Naive thymus-derived CD4-positive, alpha-beta T cell (primary cell): ENCODE data around the gene MUSTN1. TPM values are rescaled to one million over a fixed set of nuclear protein-coding genes. Genes with fewer than 3 reads are reported as not detected.

Experiments used
- ATAC-seq: fragments of 150-1000 bp; cut with Tn5 transposase; 2 replicates; pipeline ENCODE4 v1.10.0; 2021; ENCODE audit warnings: mild to moderate bottlenecking, moderate library complexity
- CTCF ChIA-PET: fragments of 350-600 bp; sonication (Branson Sonifier 250); formaldehyde crosslinking; loops from one replicate; lab custom pipeline; 2021; ENCODE audit warnings: antibody characterized with exemption; lab: Charles Lee
- POLR2A ChIA-PET: fragments of 350-600 bp; sonication (Branson Sonifier 250); formaldehyde crosslinking; loops from one replicate; lab custom pipeline; 2021; ENCODE audit warnings: antibody characterized with exemption, inconsistent platforms; lab: Charles Lee
- DNase-seq, 9 donors: peaks; one replicate each; pipeline versions ENCODE4 v3.0.0 to v3.0.0-alpha.2; 2020 to 2022; ENCODE audit warnings: mixed read lengths in 1 of 9
- H3K27ac ChIP-seq: one replicate; pipeline ENCODE4 v1.7.0; 2013; ENCODE audit warnings: mild to moderate bottlenecking, low read depth, low read length, moderate library complexity
- H3K27me3 ChIP-seq, 2 donors: one replicate each; pipeline ENCODE4 v1.7.0; 2013; ENCODE audit warnings: low read length in 2 of 2, mild to moderate bottlenecking in 2 of 2, moderate library complexity in 2 of 2; ENCODE audit not compliant: control insufficient read depth in 2 of 2, insufficient read depth in 2 of 2
- H3K36me3 ChIP-seq, 3 experiments: 1 replicate in 2 of 3; 2 replicates in 1 of 3; pipeline ENCODE4 v1.7.0; 2013; ENCODE audit warnings: low read length in 3 of 3, mild to moderate bottlenecking in 3 of 3, moderate library complexity in 1 of 3; ENCODE audit not compliant: insufficient read depth in 3 of 3, control insufficient read depth in 2 of 3
- H3K4me1 ChIP-seq, 2 donors: one replicate each; pipeline ENCODE4 v1.7.0; 2013; ENCODE audit warnings: low read length in 2 of 2, mild to moderate bottlenecking in 2 of 2, moderate library complexity in 1 of 2; ENCODE audit not compliant: control insufficient read depth in 2 of 2, insufficient read depth in 2 of 2
- H3K4me3 ChIP-seq: 2 replicates; pipeline ENCODE4 v1.7.0; 2013; ENCODE audit warnings: mild to moderate bottlenecking, low read length
- H3K9me3 ChIP-seq, 3 experiments: 1 replicate in 2 of 3; 2 replicates in 1 of 3; pipeline ENCODE4 v1.7.0; 2013; ENCODE audit warnings: low read length in 3 of 3; ENCODE audit not compliant: control insufficient read depth in 2 of 3
- H3K27ac Mint-ChIP-seq, 9 donors: one replicate each; pipeline ENCODE4 v1.8.0; 2020 to 2022; ENCODE audit warnings: mixed read lengths in 9 of 9, mild to moderate bottlenecking in 8 of 9, moderate library complexity in 5 of 9, inconsistent platforms in 2 of 9
- H3K27me3 Mint-ChIP-seq, 5 donors: one replicate each; pipeline ENCODE4 v1.8.0; 2021 to 2022; ENCODE audit warnings: mixed read lengths in 5 of 5, mild to moderate bottlenecking in 1 of 5
- H3K36me3 Mint-ChIP-seq, 5 donors: one replicate each; pipeline ENCODE4 v1.8.0; 2020 to 2022; ENCODE audit warnings: mixed read lengths in 5 of 5, mild to moderate bottlenecking in 3 of 5, inconsistent platforms in 1 of 5
- H3K4me1 Mint-ChIP-seq, 7 donors: one replicate each; pipeline ENCODE4 v1.8.0; 2020 to 2022; ENCODE audit warnings: mixed read lengths in 7 of 7, mild to moderate bottlenecking in 3 of 7, inconsistent platforms in 1 of 7
- H3K4me3 Mint-ChIP-seq, 10 donors: one replicate each; pipeline ENCODE4 v1.8.0; 2020 to 2022; ENCODE audit warnings: mild to moderate bottlenecking in 10 of 10, mixed read lengths in 10 of 10, moderate library complexity in 6 of 10, inconsistent platforms in 2 of 10
- H3K9me3 Mint-ChIP-seq, 11 donors: one replicate each; pipeline ENCODE4 v1.8.0; 2020 to 2022; ENCODE audit warnings: mixed read lengths in 11 of 11, mild to moderate bottlenecking in 4 of 11, inconsistent platforms in 1 of 11, moderate library complexity in 1 of 11
- intact Hi-C, 2 donors: fragments of 100-400 bp; cut with micrococcal nuclease; formaldehyde crosslinking; loops; one replicate each; pipeline ENCODE4 v1.15.1; 2023
- polyA plus RNA-seq, 2 donors: library from polyadenylated mRNA; unstranded; fragments of 300-500 nt; fragmentation: Illumina TruSeq; gene quantifications; one replicate each; pipeline ENCODE4 v1.2.3, GENCODE V29; 2021
- total RNA-seq, 6 experiments: library from RNA in 5 of 6; stranded (reverse) in 5 of 6; gene quantifications; 1 replicate in 5 of 6; 2 replicates in 1 of 6; pipeline ENCODE4 v1.2.3 and lab custom pipeline; 2021 to 2026

The MUSTN1 gene
- total and polyA plus RNA-seq, 7 experiments from 2014 or later, result 0.76 to 10.0 (median 2.6) TPM; not detected in 2

DNA sequence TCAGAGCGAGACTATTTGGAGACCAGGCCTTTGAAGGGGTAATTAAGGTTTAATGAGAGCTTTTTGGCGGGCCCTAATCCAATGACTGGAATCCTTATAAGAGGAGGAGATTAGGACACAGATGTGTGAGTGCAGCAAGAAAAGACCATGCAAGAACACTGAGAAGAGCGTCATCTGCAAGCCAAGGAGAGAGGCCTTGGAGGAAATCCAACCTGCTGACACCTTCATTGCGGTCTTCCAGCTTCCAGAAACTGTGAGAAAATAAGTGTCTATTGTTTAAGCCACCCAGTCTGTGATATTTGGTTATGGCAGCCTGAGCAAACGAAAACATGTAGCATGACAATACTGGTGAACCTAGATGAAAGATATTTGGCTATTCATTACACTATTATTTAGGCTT, 23.0 kb upstream of the MUSTN1 start:
- Mint-ChIP-seq H3K27me3 (no peaks in the 10 kb centered on the region), H3K9me3 (no peaks in the 10 kb centered on the region), H3K4me3 (no peak overlapping the region), H3K36me3 (peaks cover 0 to 35% (median 8%) of the 10 kb centered on the region in 5 donors), H3K4me1 (peaks cover 0 to 15% (median 2%) of the 10 kb centered on the region in 7 donors), H3K27ac (no peak overlapping the region)
- H3K27ac ChIP-seq, result no peak overlapping the region
- no peak overlapping the region for H3K4me3 ChIP-seq
- intact Hi-C loops, result no loop called here
- no peaks in the 10 kb centered on the region for H3K27me3 ChIP-seq
- ATAC-seq, result no peak
- H3K36me3 ChIP-seq, result peaks cover 0 to 4% (median 0%) of the 10 kb centered on the region in 3 experiments
- ChIA-PET POLR2A (no interaction called here), CTCF (no interaction called here)
- DNase-seq, result no peak
- no peaks in the 10 kb centered on the region for H3K9me3 ChIP-seq
- H3K4me1 ChIP-seq, result no peaks in the 10 kb centered on the region

GRCh38 chr3:52857133-52857532, 22.3 kb upstream of the MUSTN1 start:
- intact Hi-C loops, result no loop called here
- POLR2A ChIA-PET, result interaction anchor here (0.6 kb wide), 1 partner anchor 328 kb away, joined by 3 read pairs; no protein-coding TSS in a partner anchor
- no peaks in the 10 kb centered on the region for H3K27me3 ChIP-seq
- CTCF ChIA-PET, result interaction anchor here (0.5 kb wide), 1 partner anchor 251 kb away, joined by 3 read pairs; no protein-coding TSS in a partner anchor
- Mint-ChIP-seq H3K36me3 (peaks cover 1 to 34% (median 3%) of the 10 kb centered on the region in 5 donors), H3K27me3 (no peaks in the 10 kb centered on the region), H3K4me1 (peaks cover 0 to 11% (median 2%) of the 10 kb centered on the region in 7 donors), H3K27ac (peak overlapping the region in 1 of 9 donors; percentile 43), H3K9me3 (no peaks in the 10 kb centered on the region), H3K4me3 (no peak overlapping the region)
- H3K4me3 ChIP-seq, result no peak overlapping the region
- H3K27ac ChIP-seq, result no peak overlapping the region
- no peaks in the 10 kb centered on the region for H3K4me1 ChIP-seq
- H3K9me3 ChIP-seq, result no peaks in the 10 kb centered on the region
- peaks cover 0 to 10% (median 0%) of the 10 kb centered on the region in 3 experiments for H3K36me3 ChIP-seq
- ATAC-seq, result no peak
- DNase-seq, result no peak

GRCh38 chr3:52856666-52857065, 21.8 kb upstream of the MUSTN1 start:
- CTCF ChIA-PET, result interaction anchor here (0.5 kb wide), 1 partner anchor 251 kb away, joined by 3 read pairs; no protein-coding TSS in a partner anchor
- H3K4me3 Mint-ChIP-seq, result no peak overlapping the region
- peaks cover 2 to 36% (median 6%) of the 10 kb centered on the region in 5 donors for H3K36me3 Mint-ChIP-seq
- H3K4me1 Mint-ChIP-seq, result peaks cover 0 to 6% (median 2%) of the 10 kb centered on the region in 7 donors
- no peaks in the 10 kb centered on the region for H3K9me3 Mint-ChIP-seq
- Histone ChIP-seq H3K27ac (no peak overlapping the region), H3K27me3 (no peaks in the 10 kb centered on the region), H3K9me3 (no peaks in the 10 kb centered on the region), H3K36me3 (peaks cover 0 to 15% (median 0%) of the 10 kb centered on the region in 3 experiments), H3K4me3 (no peak overlapping the region), H3K4me1 (no peaks in the 10 kb centered on the region)
- DNase-seq, result no peak
- POLR2A ChIA-PET, result interaction anchor here (0.6 kb wide), 1 partner anchor 329 kb away, joined by 3 read pairs; no protein-coding TSS in a partner anchor
- no peaks in the 10 kb centered on the region for H3K27me3 Mint-ChIP-seq
- peak overlapping the region in 1 of 9 donors; percentile 43 for H3K27ac Mint-ChIP-seq
- no peak for ATAC-seq
- intact Hi-C loops, result no loop called here

DNA sequence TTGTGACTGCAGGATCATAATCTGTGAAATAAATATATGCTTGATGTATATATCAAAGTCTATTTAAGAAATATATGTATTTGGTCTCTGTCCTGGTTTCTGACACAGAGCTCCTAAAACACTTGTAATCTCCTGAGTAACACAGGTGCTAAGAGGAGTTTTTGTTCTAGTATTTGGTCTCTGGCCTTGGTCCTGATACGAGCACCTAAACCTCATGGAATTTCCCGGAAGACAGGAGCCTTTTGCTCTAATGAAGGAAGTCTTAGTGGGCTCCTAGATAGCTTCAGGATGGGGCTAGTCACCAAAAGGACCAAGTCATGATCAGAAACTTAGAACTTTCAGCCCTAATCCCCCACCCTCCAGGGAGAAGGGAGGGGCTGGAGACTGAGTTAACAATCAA, 19.2 kb upstream of the MUSTN1 start:
- intact Hi-C loops, result loop anchor here in 1 of 2 donors (5.0 kb wide), 3 partner anchors 78 to 343 kb away; no protein-coding TSS in a partner anchor
- no peak overlapping the region for H3K4me3 Mint-ChIP-seq
- Histone ChIP-seq H3K4me3 (no peak overlapping the region), H3K4me1 (no peaks in the 10 kb centered on the region), H3K27me3 (no peaks in the 10 kb centered on the region), H3K36me3 (peaks cover 0 to 36% (median 0%) of the 10 kb centered on the region in 3 experiments), H3K27ac (no peak overlapping the region), H3K9me3 (no peaks in the 10 kb centered on the region)
- no peak overlapping the region for H3K27ac Mint-ChIP-seq
- DNase-seq (no peak), ATAC-seq (no peak)
- no peaks in the 10 kb centered on the region for H3K27me3 Mint-ChIP-seq
- peaks cover 0 to 3% (median 0%) of the 10 kb centered on the region in 7 donors for H3K4me1 Mint-ChIP-seq
- ChIA-PET CTCF (no interaction called here), POLR2A (no interaction called here)
- H3K36me3 Mint-ChIP-seq, result peaks cover 0 to 32% (median 6%) of the 10 kb centered on the region in 5 donors
- H3K9me3 Mint-ChIP-seq, result no peaks in the 10 kb centered on the region

- Mint-ChIP-seq H3K9me3 (no peaks in the 10 kb centered on the region), H3K4me1 (peaks cover 0 to 2% (median 0%) of the 10 kb centered on the region in 7 donors), H3K27me3 (no peaks in the 10 kb centered on the region), H3K27ac (no peak overlapping the region), H3K36me3 (peaks cover 0 to 38% (median 6%) of the 10 kb centered on the region in 5 donors), H3K4me3 (no peak overlapping the region)
- no peaks in the 10 kb centered on the region for H3K27me3 ChIP-seq
- intact Hi-C loops, result loop anchor here in 1 of 2 donors (5.0 kb wide), 3 partner anchors 80 to 345 kb away; no protein-coding TSS in a partner anchor
- ChIA-PET POLR2A (no interaction called here), CTCF (interaction anchor here (0.7 to 0.9 kb wide), 2 partner anchors 218 to 344 kb away, joined by 3 to 7 read pairs; no protein-coding TSS in a partner anchor)
- no peak for ATAC-seq
- no peaks in the 10 kb centered on the region for H3K9me3 ChIP-seq
- no peak for DNase-seq
- no peaks in the 10 kb centered on the region for H3K4me1 ChIP-seq
- H3K27ac ChIP-seq, result no peak overlapping the region
- H3K36me3 ChIP-seq, result peaks cover 0 to 48% (median 3%) of the 10 kb centered on the region in 3 experiments
- no peak overlapping the region for H3K4me3 ChIP-seq
These were observed 17.6 kb upstream of the MUSTN1 start for GRCh38 chr3:52852419-52852818.

GRCh38 chr3:52851348-52851747, 16.5 kb upstream of the MUSTN1 start:
- Mint-ChIP-seq H3K27ac (no peak overlapping the region), H3K4me3 (no peak overlapping the region), H3K27me3 (no peaks in the 10 kb centered on the region), H3K4me1 (no peaks in the 10 kb centered on the region), H3K36me3 (peaks cover 0 to 44% (median 6%) of the 10 kb centered on the region in 5 donors), H3K9me3 (no peaks in the 10 kb centered on the region)
- Histone ChIP-seq H3K36me3 (peaks cover 0 to 52% (median 3%) of the 10 kb centered on the region in 3 experiments), H3K27me3 (no peaks in the 10 kb centered on the region), H3K9me3 (no peaks in the 10 kb centered on the region), H3K27ac (no peak overlapping the region), H3K4me1 (no peaks in the 10 kb centered on the region), H3K4me3 (no peak overlapping the region)
- ChIA-PET POLR2A (no interaction called here), CTCF (interaction anchor here (0.9 kb wide), 1 partner anchor 42 kb away, joined by 4 read pairs; no protein-coding TSS in a partner anchor)
- intact Hi-C loops, result loop anchor here (1.0 to 5.0 kb wide), 7 partner anchors 81 to 346 kb away; partner anchors contain the start of gene SFMBT1 (in 1 of the 2)
- peak in 5 of 9 donors; percentile 22 to 40 (median 35) for DNase-seq
- ATAC-seq, result peak; percentile 70
